Measurements from ENCODE around the gene WASF2. TPM values are rescaled to one million over a fixed set of nuclear protein-coding genes. Genes with fewer than 3 reads are reported as not detected.

Gene WASF2
- total RNA-seq, 1 experiment from 2014 or later: 104 TPM

- Mint-ChIP-seq H3K4me3 (no peak overlapping the region), H3K4me1 (peaks cover 60% of the 10 kb centered on the region), H3K27me3 (ENCODE audit: low read depth) (no peaks in the 10 kb centered on the region), H3K36me3 (no peaks in the 10 kb centered on the region), H3K9me3 (no peaks in the 10 kb centered on the region), H3K27ac (no peak overlapping the region)
- no peak for DNase-seq (ENCODE audit: low spot score)
- POLR2A ChIA-PET: no interaction called here
- no peak for ATAC-seq
- CTCF ChIA-PET: interaction anchor here (0.6 to 2.5 kb wide), 8 partner anchors 26 to 205 kb away, joined by 3 to 8 read pairs (median 4); partner anchors contain the start of gene FAM76A
- TF ChIP-seq GABPB1 (CRISPR knock-in tag; IDR thresholded peaks at IDR 0.05): 0 out of 2 replicates have a peak, but pooled peaks have one; percentile 11
- TF ChIP-seq NFE2L1 (CRISPR knock-in tag; IDR thresholded peaks at IDR 0.05): no peak
- TF ChIP-seq RELA (CRISPR knock-in tag; IDR thresholded peaks at IDR 0.05; ENCODE audit: borderline replicate concordance): no peak
These were observed 30.7 kb upstream of the WASF2 start for GRCh38 chr1:27520651-27521050.

DNA sequence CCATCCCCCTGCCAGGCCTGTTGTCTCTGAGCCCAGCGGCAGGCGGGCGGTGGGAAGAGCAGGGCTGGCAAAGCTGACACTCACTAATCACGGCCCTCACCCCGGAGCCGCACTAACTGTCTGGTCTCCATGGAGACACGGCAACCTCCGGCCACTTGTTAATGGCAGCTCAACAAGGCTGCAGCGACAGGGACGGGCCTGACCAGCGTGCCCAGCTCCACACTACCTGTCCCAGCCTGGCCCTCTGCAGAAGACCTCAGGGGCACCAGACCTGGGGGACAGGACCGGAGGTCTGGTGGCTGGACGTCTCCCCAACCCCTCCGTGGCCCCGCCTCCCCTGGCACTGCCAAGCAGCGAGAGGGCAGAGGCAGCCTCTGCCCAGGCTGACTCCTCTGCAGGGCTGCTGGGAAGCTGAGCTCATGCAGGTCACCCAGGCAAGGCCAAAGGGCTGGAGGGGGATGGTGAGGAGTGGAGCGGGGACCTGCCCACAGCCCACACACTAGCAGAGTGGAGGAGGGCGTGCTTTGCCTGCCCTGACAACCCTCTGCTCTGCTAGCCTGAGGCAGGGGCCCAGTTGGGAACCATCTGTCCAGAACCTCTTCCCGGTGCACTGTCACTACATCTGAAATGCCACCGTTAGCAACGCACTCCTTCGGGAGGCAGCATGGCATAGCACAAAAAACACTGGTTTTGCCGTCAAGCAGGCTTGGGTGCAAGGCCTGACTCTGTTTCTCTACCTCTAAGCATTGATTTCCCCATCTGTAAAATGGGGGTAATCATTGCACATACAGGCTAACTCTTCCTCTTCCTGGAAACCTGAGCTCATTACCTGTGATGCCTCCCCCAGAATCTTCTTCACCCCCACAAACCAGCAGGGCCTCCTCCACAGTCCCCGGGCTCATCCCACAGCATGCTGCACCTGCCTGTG, 29.6 kb upstream of the WASF2 start:
- no peak overlapping the region for H3K4me3 Mint-ChIP-seq
- CTCF ChIA-PET: interaction anchor here (0.7 to 2.5 kb wide), 14 partner anchors 14 to 522 kb away, joined by 3 to 9 read pairs (median 4); partner anchors contain the start of gene FAM76A
- POLR2A ChIA-PET: interaction anchor here (0.6 to 0.9 kb wide), 2 partner anchors 20 to 154 kb away, joined by 4 read pairs; no protein-coding TSS in a partner anchor
- H3K27me3 Mint-ChIP-seq (ENCODE audit: low read depth): no peaks in the 10 kb centered on the region
- H3K9me3 Mint-ChIP-seq: no peaks in the 10 kb centered on the region
- peaks cover 53% of the 10 kb centered on the region for H3K4me1 Mint-ChIP-seq
- ATAC-seq (0 out of 2 replicates have a peak, but pooled peaks have one; percentile 7), DNase-seq (ENCODE audit: low spot score) (no peak)
- no peak overlapping the region for H3K27ac Mint-ChIP-seq
- no peaks in the 10 kb centered on the region for H3K36me3 Mint-ChIP-seq
- TF ChIP-seq, protein P1, sequence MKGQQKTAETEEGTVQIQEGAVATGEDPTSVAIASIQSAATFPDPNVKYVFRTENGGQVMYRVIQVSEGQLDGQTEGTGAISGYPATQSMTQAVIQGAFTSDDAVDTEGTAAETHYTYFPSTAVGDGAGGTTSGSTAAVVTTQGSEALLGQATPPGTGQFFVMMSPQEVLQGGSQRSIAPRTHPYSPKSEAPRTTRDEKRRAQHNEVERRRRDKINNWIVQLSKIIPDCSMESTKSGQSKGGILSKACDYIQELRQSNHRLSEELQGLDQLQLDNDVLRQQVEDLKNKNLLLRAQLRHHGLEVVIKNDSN (CRISPR knock-in tag; IDR thresholded peaks at IDR 0.05): no peak
- no peak for TF ChIP-seq USF2 (CRISPR knock-in tag; IDR thresholded peaks at IDR 0.05)
- TF ChIP-seq GABPB1 (CRISPR knock-in tag; IDR thresholded peaks at IDR 0.05): no peak
- no peak for TF ChIP-seq NFATC4 (CRISPR knock-in tag; IDR thresholded peaks at IDR 0.05)
- TF ChIP-seq, protein P2, sequence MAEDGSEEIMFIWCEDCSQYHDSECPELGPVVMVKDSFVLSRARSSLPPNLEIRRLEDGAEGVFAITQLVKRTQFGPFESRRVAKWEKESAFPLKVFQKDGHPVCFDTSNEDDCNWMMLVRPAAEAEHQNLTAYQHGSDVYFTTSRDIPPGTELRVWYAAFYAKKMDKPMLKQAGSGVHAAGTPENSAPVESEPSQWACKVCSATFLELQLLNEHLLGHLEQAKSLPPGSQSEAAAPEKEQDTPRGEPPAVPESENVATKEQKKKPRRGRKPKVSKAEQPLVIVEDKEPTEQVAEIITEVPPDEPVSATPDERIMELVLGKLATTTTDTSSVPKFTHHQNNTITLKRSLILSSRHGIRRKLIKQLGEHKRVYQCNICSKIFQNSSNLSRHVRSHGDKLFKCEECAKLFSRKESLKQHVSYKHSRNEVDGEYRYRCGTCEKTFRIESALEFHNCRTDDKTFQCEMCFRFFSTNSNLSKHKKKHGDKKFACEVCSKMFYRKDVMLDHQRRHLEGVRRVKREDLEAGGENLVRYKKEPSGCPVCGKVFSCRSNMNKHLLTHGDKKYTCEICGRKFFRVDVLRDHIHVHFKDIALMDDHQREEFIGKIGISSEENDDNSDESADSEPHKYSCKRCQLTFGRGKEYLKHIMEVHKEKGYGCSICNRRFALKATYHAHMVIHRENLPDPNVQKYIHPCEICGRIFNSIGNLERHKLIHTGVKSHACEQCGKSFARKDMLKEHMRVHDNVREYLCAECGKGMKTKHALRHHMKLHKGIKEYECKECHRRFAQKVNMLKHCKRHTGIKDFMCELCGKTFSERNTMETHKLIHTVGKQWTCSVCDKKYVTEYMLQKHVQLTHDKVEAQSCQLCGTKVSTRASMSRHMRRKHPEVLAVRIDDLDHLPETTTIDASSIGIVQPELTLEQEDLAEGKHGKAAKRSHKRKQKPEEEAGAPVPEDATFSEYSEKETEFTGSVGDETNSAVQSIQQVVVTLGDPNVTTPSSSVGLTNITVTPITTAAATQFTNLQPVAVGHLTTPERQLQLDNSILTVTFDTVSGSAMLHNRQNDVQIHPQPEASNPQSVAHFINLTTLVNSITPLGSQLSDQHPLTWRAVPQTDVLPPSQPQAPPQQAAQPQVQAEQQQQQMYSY (CRISPR knock-in tag; IDR thresholded peaks at IDR 0.05): peak; percentile 40; the same call in 1 of the 2 replicates

GRCh38 chr1:27518808-27519207, 28.8 kb upstream of the WASF2 start:
- POLR2A ChIA-PET: interaction anchor here (0.9 kb wide), 1 partner anchor 153 kb away, joined by 4 read pairs; no protein-coding TSS in a partner anchor
- Mint-ChIP-seq H3K4me1 (peaks cover 46% of the 10 kb centered on the region), H3K27ac (no peak overlapping the region)
- TF ChIP-seq RELA (CRISPR knock-in tag; IDR thresholded peaks at IDR 0.05; ENCODE audit: borderline replicate concordance) (no peak), NFYB (CRISPR knock-in tag; conservative IDR thresholded peaks at IDR 0.05; ENCODE audit: low read depth) (no peak), NFATC4 (CRISPR knock-in tag; IDR thresholded peaks at IDR 0.05) (no peak), USF2 (CRISPR knock-in tag; IDR thresholded peaks at IDR 0.05) (no peak), ZMAT4 (CRISPR knock-in tag; IDR thresholded peaks at IDR 0.05) (no peak), IRF1 (CRISPR knock-in tag; IDR thresholded peaks at IDR 0.05) (no peak)
- TF ChIP-seq, protein P3, sequence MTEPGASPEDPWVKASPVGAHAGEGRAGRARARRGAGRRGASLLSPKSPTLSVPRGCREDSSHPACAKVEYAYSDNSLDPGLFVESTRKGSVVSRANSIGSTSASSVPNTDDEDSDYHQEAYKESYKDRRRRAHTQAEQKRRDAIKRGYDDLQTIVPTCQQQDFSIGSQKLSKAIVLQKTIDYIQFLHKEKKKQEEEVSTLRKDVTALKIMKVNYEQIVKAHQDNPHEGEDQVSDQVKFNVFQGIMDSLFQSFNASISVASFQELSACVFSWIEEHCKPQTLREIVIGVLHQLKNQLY (CRISPR knock-in tag; IDR thresholded peaks at IDR 0.05): no peak
- TF ChIP-seq, protein P4, sequence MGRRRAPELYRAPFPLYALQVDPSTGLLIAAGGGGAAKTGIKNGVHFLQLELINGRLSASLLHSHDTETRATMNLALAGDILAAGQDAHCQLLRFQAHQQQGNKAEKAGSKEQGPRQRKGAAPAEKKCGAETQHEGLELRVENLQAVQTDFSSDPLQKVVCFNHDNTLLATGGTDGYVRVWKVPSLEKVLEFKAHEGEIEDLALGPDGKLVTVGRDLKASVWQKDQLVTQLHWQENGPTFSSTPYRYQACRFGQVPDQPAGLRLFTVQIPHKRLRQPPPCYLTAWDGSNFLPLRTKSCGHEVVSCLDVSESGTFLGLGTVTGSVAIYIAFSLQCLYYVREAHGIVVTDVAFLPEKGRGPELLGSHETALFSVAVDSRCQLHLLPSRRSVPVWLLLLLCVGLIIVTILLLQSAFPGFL (CRISPR knock-in tag; IDR thresholded peaks at IDR 0.05; ENCODE audit: borderline replicate concordance): no peak
- TF ChIP-seq, protein P5, sequence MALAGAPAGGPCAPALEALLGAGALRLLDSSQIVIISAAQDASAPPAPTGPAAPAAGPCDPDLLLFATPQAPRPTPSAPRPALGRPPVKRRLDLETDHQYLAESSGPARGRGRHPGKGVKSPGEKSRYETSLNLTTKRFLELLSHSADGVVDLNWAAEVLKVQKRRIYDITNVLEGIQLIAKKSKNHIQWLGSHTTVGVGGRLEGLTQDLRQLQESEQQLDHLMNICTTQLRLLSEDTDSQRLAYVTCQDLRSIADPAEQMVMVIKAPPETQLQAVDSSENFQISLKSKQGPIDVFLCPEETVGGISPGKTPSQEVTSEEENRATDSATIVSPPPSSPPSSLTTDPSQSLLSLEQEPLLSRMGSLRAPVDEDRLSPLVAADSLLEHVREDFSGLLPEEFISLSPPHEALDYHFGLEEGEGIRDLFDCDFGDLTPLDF (CRISPR knock-in tag; IDR thresholded peaks at IDR 0.05): no peak

More at GRCh38 chr1:27518808-27519207, 28.8 kb upstream of the WASF2 start:
- no peak for DNase-seq (ENCODE audit: low spot score)
- Mint-ChIP-seq H3K4me3 (no peak overlapping the region), H3K36me3 (no peaks in the 10 kb centered on the region), H3K27me3 (ENCODE audit: low read depth) (no peaks in the 10 kb centered on the region), H3K9me3 (no peaks in the 10 kb centered on the region)
- CTCF ChIA-PET: interaction anchor here (0.8 to 2.5 kb wide), 8 partner anchors 16 to 113 kb away, joined by 3 to 9 read pairs (median 4); no protein-coding TSS in a partner anchor
- ATAC-seq: no peak

Data from WTC11 (cell line).